T-helper 2 cell treated with Interferon-gamma antibody and Interleukin-4, amounts not matched to agents 5 μg/mL and 100 μg/mL, for 36 hours (primary cell): ENCODE measurements around the gene EIF4EBP2.
A peak's percentile ranks its signal among the peaks of the same experiment; 100 is the strongest.

ENCODE experiments used
- DNase-seq: peaks from one replicate; pipeline ENCODE4 v3.0.0; 2021; ENCODE audit warnings: low spot score
- H3K27ac Mint-ChIP-seq: one replicate; pipeline ENCODE4 v1.8.0; 2021; ENCODE audit warnings: mild to moderate bottlenecking, mixed read lengths
- H3K27me3 Mint-ChIP-seq: one replicate; pipeline ENCODE4 v1.8.0; 2021; ENCODE audit warnings: low read depth, mixed read lengths
- H3K36me3 Mint-ChIP-seq: one replicate; pipeline ENCODE4 v1.8.0; 2021; ENCODE audit warnings: low read depth, mixed read lengths
- H3K4me1 Mint-ChIP-seq: one replicate; pipeline ENCODE4 v1.8.0; 2021; ENCODE audit warnings: low read depth, mixed read lengths
- H3K4me3 Mint-ChIP-seq: one replicate; pipeline ENCODE4 v1.8.0; 2022; ENCODE audit warnings: mild to moderate bottlenecking, moderate library complexity, mixed read lengths
- H3K9me3 Mint-ChIP-seq: one replicate; pipeline ENCODE4 v1.8.0; 2021; ENCODE audit warnings: mixed read lengths

Gene EIF4EBP2

GRCh38 chr10:70399177-70399576 lies 4.8 kb upstream of the EIF4EBP2 start:
- peaks cover 3% of the 10 kb centered on the region for H3K4me1 Mint-ChIP-seq
- no peak overlapping the region for H3K27ac Mint-ChIP-seq
- H3K36me3 Mint-ChIP-seq, result no peaks in the 10 kb centered on the region
- H3K9me3 Mint-ChIP-seq, result no peaks in the 10 kb centered on the region
- H3K4me3 Mint-ChIP-seq, result no peak overlapping the region
- DNase-seq, result no peak
- H3K27me3 Mint-ChIP-seq, result peaks cover 2% of the 10 kb centered on the region

- Mint-ChIP-seq H3K27me3 (peaks cover 2% of the 10 kb centered on the region), H3K36me3 (peaks cover 11% of the 10 kb centered on the region), H3K9me3 (no peaks in the 10 kb centered on the region), H3K4me3 (peak overlapping the region; percentile 95), H3K27ac (peak overlapping the region; percentile 23), H3K4me1 (peaks cover 22% of the 10 kb centered on the region)
- DNase-seq, result no peak
These were observed 386 bp upstream of the EIF4EBP2 start for GRCh38 chr10:70403483-70404035.

GRCh38 chr10:70404787-70405036 lies 767 bp downstream of the EIF4EBP2 start:
- peak overlapping the region; percentile 95 for H3K4me3 Mint-ChIP-seq
- peaks cover 29% of the 10 kb centered on the region for H3K4me1 Mint-ChIP-seq
- H3K27me3 Mint-ChIP-seq, result no peaks in the 10 kb centered on the region
- H3K9me3 Mint-ChIP-seq, result no peaks in the 10 kb centered on the region
- H3K27ac Mint-ChIP-seq, result peak overlapping the region; percentile 95
- H3K36me3 Mint-ChIP-seq, result peaks cover 16% of the 10 kb centered on the region
- DNase-seq, result no peak

GRCh38 chr10:70405037-70405824 lies 1.3 kb downstream of the EIF4EBP2 start:
- Mint-ChIP-seq H3K4me1 (peaks cover 30% of the 10 kb centered on the region), H3K27me3 (no peaks in the 10 kb centered on the region), H3K27ac (peak overlapping the region; percentile 95), H3K36me3 (peaks cover 18% of the 10 kb centered on the region), H3K4me3 (peak overlapping the region; percentile 95), H3K9me3 (no peaks in the 10 kb centered on the region)
- peak; percentile 42 for DNase-seq

- no peak overlapping the region for H3K27ac Mint-ChIP-seq
- peaks cover 37% of the 10 kb centered on the region for H3K4me1 Mint-ChIP-seq
- no peaks in the 10 kb centered on the region for H3K27me3 Mint-ChIP-seq
- DNase-seq, result no peak
- no peak overlapping the region for H3K4me3 Mint-ChIP-seq
- H3K9me3 Mint-ChIP-seq, result no peaks in the 10 kb centered on the region
- peaks cover 31% of the 10 kb centered on the region for H3K36me3 Mint-ChIP-seq
These were observed 5.8 kb downstream of the EIF4EBP2 start for GRCh38 chr10:70409772-70410171.

GRCh38 chr10:70410608-70411007 lies 6.7 kb downstream of the EIF4EBP2 start:
- Mint-ChIP-seq H3K9me3 (no peaks in the 10 kb centered on the region), H3K4me1 (peaks cover 33% of the 10 kb centered on the region)

GRCh38 chr10:70412356-70412755 lies 8.4 kb downstream of the EIF4EBP2 start:
- Mint-ChIP-seq H3K27ac (no peak overlapping the region), H3K27me3 (no peaks in the 10 kb centered on the region), H3K9me3 (no peaks in the 10 kb centered on the region), H3K4me1 (peaks cover 32% of the 10 kb centered on the region), H3K4me3 (no peak overlapping the region), H3K36me3 (peaks cover 35% of the 10 kb centered on the region)
- no peak for DNase-seq

More at GRCh38 chr10:70410608-70411007, 6.7 kb downstream of the EIF4EBP2 start:
- Mint-ChIP-seq H3K27ac (no peak overlapping the region), H3K27me3 (no peaks in the 10 kb centered on the region), H3K4me3 (no peak overlapping the region), H3K36me3 (peaks cover 38% of the 10 kb centered on the region)
- no peak for DNase-seq

GRCh38 chr10:70417568-70417967 lies 13.6 kb downstream of the EIF4EBP2 start:
- Mint-ChIP-seq H3K4me3 (no peak overlapping the region), H3K36me3 (peaks cover 32% of the 10 kb centered on the region), H3K4me1 (peaks cover 20% of the 10 kb centered on the region), H3K27ac (no peak overlapping the region), H3K9me3 (no peaks in the 10 kb centered on the region), H3K27me3 (no peaks in the 10 kb centered on the region)
- no peak for DNase-seq

- H3K27ac Mint-ChIP-seq, result no peak overlapping the region
- H3K4me3 Mint-ChIP-seq, result no peak overlapping the region
- H3K36me3 Mint-ChIP-seq, result peaks cover 38% of the 10 kb centered on the region
- H3K4me1 Mint-ChIP-seq, result peaks cover 16% of the 10 kb centered on the region
- DNase-seq, result no peak
- H3K27me3 Mint-ChIP-seq, result no peaks in the 10 kb centered on the region
- no peaks in the 10 kb centered on the region for H3K9me3 Mint-ChIP-seq
These were observed 14.3 kb downstream of the EIF4EBP2 start for GRCh38 chr10:70418229-70418628.

GRCh38 chr10:70418713-70419112 lies 14.8 kb downstream of the EIF4EBP2 start:
- peaks cover 16% of the 10 kb centered on the region for H3K4me1 Mint-ChIP-seq
- H3K9me3 Mint-ChIP-seq, result no peaks in the 10 kb centered on the region
- peaks cover 41% of the 10 kb centered on the region for H3K36me3 Mint-ChIP-seq
- H3K27me3 Mint-ChIP-seq, result no peaks in the 10 kb centered on the region
- no peak for DNase-seq
- no peak overlapping the region for H3K27ac Mint-ChIP-seq
- H3K4me3 Mint-ChIP-seq, result no peak overlapping the region

GRCh38 chr10:70424320-70424719 lies 20.4 kb downstream of the EIF4EBP2 start:
- no peak overlapping the region for H3K27ac Mint-ChIP-seq
- H3K4me3 Mint-ChIP-seq, result no peak overlapping the region
- no peak for DNase-seq
- no peaks in the 10 kb centered on the region for H3K27me3 Mint-ChIP-seq
- H3K4me1 Mint-ChIP-seq, result peaks cover 2% of the 10 kb centered on the region
- H3K9me3 Mint-ChIP-seq, result no peaks in the 10 kb centered on the region
- peaks cover 48% of the 10 kb centered on the region for H3K36me3 Mint-ChIP-seq

GRCh38 chr10:70425096-70425495 lies 21.2 kb downstream of the EIF4EBP2 start:
- Mint-ChIP-seq H3K27ac (no peak overlapping the region), H3K4me1 (peaks cover 2% of the 10 kb centered on the region), H3K27me3 (no peaks in the 10 kb centered on the region), H3K9me3 (no peaks in the 10 kb centered on the region), H3K36me3 (peaks cover 45% of the 10 kb centered on the region), H3K4me3 (no peak overlapping the region)
- DNase-seq, result no peak

- no peaks in the 10 kb centered on the region for H3K9me3 Mint-ChIP-seq
- no peaks in the 10 kb centered on the region for H3K27me3 Mint-ChIP-seq
- no peak for DNase-seq
- H3K4me3 Mint-ChIP-seq, result no peak overlapping the region
- H3K4me1 Mint-ChIP-seq, result peaks cover 3% of the 10 kb centered on the region
- no peak overlapping the region for H3K27ac Mint-ChIP-seq
- H3K36me3 Mint-ChIP-seq, result peaks cover 40% of the 10 kb centered on the region
These were observed 22.9 kb downstream of the EIF4EBP2 start for GRCh38 chr10:70426823-70427222.

GRCh38 chr10:70430493-70431445 lies 26.8 kb downstream of the EIF4EBP2 start:
- Mint-ChIP-seq H3K4me1 (peaks cover 20% of the 10 kb centered on the region), H3K27me3 (no peaks in the 10 kb centered on the region), H3K36me3 (peaks cover 12% of the 10 kb centered on the region), H3K9me3 (no peaks in the 10 kb centered on the region), H3K27ac (no peak overlapping the region), H3K4me3 (no peak overlapping the region)
- no peak for DNase-seq
